Brain pericyte (primary cell): ENCODE measurements around the gene HPCAL1.
"Not testable (repeated sequence)": the region's sequence is repeated elsewhere in the genome, so short reads cannot be mapped to it uniquely, and the experiment has no call there.

ENCODE experiments used
- DNase-seq: peaks from one replicate; pipeline ENCODE4 v3.0.0-alpha.2; 2012; ENCODE audit warnings: low read depth, low spot score

The HPCAL1 gene

DNA sequence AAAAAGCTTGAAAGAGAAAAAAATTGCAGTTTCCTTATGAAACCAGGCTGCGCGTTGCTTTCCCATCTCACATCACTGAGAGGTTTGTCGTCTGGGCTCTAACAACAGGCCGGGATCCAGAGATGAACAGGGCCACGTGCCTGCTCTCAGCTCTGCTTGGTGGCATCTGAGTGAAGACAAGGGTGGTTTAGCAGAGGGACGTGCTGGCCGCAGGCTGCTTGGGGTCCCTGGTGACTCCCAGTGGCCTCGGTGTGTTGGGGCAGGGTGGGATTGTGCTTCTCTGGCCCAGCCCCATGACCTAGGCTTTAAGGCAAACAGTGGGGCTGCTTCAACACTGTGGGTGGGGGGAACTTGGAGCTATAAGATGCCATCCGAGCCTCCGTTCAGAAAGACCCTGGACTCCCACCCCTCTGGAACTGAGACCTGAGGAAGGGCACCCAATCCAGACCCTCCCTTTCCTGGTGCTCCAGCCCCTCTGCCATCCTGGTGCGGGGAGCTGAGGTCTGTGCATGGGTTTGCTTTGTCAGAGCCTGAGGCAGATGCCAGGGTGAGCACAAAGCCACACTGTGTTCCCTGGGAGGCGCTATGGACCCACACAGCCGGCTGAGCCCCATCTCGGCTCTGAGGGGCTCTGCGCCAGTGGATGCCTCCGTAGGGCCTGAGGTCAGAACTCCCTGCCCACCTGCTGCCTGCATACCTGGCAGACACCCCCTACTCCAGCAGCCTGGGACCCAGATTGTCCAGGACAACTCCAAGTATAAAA, 18.4 kb upstream of the HPCAL1 start:
- DNase-seq: no peak

DNA sequence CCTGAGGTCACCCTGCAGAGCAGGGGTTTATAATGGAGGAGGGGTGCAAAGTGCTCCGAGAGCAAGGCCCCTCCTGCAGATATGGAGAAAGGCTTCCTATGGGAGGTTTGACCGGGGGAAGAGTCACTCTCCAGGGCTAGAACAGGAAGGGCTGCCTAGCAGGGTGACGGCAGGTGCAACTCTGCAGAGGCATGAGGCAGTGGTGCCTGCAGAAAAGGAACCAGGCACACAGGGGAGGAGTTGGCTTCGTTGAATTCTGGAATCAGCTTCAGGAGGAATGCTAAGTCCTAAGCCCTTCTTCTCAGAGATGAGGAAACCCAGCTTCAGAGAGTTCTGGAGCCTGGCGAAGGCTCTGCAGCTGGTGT, 17.5 kb upstream of the HPCAL1 start:
- DNase-seq: no peak

DNA sequence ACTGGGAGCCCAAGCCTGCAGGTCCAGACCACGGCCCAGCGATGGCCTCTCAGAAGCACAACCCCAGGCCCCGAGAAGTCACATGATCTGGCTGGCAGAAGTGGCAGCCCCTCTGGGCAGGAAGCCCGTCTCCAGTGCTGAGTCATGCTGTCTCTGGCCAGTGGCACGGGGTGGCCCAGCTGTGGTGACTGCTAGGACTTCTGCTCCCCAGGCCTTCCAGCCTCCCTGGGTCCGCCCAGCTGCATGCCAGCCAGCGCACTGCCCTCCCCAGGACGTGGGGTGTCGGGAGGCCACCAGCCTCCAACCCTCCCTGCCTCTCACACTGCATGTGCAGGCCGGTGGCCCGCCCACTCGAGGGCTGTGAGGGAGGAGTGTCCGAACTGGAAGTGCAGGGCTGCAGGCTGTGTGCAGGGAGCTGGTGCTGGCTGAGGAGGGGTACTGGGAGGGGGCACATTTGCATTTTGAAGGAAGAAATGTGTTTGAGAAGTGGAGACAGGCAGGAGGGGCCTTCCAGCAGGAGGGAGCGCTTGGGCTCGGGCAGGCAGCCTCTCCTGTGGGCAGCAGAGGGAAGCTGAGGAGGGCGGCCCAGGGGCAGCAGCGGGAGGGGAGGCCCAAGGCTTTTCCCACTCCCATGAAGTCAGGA, 17.0 kb upstream of the HPCAL1 start:
- DNase-seq: no peak

DNA sequence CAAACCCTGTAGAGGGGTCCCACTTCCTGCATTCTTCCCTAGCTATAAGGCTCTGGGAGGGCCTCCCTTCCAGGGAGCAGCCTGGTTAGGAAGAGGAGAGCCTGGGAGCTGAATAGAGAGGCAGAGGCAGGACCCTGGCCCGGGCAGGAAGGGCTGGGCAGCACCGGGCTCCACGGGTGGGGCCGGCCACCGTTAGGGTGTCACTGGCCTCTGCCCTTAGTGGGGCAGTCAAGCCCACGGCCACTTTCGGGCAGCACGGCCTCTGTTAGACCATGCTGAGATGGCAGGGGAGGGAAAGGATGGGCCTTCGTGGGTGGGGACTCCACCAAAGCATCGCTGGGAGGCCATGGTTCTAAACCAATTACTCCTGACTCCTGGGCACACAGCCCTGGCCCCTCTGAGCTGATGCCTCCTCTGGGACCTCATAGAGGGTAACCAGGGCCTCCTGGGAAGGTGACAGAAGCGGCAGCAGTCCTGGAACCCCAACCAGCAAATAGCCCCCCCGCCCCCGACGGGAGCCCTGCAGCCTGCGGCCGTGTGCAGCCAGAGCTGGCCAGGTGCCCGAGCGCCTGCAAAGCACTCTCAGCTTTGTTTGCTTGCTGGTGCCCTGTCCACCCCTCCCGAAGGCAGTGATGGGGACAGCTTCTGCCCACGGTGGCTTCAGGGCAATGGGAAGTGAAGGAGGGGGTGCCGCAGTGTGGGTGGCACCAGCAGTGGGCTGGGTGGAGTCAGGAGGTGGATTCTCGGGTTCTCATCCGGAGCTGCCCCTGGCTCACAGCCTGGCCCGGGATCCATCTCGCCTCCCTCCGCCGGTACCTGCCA, 16.3 kb upstream of the HPCAL1 start:
- no peak for DNase-seq

DNA sequence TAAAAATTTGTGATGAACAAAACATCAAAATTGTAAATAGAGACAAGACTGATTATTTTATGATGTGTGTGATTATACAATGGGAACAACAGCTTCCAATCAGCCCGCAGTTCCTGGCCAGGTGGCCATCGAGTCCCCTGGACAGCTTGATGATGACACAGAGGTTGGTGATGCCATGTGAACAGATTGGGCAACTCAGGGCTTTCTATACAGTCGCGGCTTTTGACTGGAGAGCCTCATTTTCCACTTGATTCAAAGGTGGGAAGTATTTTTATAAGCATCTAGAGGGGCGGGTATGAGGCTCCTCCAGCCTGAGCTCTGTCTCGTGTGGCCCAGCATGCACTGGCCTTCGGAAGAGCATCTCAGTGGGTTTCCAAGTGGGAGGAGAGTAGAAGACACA, 14.9 kb upstream of the HPCAL1 start:
- DNase-seq: no peak

DNA sequence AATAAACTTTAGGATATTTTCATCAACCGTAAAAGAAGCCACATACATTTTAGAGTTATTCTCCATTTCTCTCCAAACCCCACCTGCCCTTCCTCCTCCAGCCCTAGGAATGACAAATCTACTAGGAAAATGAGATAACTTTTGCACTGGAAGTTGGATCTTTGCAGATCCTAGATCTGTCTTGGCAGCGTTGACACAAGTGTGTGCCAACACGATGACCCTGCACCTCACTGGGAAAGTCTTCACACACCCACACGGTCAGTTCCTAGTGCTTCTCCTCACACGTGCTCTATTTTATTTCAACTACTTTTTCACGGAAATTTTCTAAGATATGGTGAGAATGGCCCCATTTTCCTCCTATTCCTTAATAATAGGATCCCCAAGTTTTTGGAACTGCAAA, 14.1 kb upstream of the HPCAL1 start:
- DNase-seq: no peak

DNA sequence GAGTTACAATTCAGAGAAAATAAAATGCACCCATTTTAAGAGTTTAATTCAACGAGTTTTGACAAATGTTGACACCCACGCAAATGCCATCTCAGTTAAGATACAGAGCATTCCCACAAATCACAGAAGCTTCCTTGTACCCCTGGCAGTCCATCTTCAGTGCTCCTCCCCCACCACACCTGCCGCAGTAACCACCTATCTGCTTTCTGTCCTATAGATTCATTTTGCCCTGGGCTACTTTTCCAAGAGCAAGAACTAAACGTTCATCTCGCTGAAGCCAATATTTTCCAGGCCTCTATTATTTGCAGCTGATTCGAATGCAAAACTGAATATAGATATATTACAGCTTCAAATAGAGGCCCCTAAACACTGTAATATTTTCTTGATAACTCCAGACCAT, 13.4 kb upstream of the HPCAL1 start:
- no peak for DNase-seq

DNA sequence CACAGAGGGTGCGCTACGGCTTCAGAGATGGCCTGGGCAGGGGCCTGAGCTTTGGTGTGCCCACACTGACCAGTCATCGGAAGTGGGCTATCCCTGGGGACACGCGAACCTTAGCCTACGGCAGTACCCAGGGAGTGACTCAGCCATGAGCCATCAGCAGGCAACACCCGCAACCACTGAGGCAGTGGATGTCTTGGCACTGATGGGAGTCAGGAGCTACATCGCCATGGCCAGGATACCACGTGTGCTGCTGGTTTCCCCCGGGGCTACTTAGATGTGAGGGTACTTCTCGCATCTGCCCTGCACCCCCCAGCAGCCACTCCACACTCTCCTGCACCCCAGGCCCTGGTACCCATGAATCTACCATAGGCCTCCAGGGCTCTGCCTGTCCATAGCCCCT, 12.8 kb upstream of the HPCAL1 start:
- DNase-seq: no peak

DNA sequence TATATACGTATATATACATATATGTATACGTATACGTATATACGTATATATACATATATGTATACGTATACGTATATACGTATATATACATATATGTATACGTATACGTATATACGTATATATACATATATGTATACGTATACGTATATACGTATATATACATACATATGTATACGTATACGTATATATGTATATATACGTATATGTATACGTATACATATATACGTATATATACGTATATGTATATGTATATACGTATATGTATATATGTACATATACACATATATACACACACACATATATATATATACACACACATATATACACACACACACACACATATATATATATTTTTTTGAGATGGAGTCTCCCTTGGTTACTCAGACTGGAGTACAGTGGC, 11.3 kb upstream of the HPCAL1 start:
- not testable (repeated sequence) for DNase-seq

DNA sequence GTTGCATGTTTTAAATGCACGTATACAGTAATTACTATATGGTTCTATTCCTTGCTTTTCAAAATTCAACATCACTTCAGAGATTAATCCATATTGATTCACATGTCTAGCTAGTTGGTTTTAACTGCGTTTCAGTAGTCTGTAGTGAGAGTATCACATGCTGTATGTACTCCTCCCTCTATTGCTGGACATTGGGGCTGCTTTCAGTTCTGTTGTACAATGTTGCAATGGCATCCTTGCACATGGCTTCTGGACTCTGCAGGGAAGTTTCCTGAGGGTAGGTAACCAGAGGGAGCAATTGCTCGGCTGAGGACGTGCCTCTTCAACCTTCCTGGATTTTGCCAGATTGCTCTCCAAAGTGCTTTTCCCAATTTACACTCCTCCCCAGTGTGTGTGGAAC, 10.7 kb upstream of the HPCAL1 start:
- DNase-seq: no peak

DNA sequence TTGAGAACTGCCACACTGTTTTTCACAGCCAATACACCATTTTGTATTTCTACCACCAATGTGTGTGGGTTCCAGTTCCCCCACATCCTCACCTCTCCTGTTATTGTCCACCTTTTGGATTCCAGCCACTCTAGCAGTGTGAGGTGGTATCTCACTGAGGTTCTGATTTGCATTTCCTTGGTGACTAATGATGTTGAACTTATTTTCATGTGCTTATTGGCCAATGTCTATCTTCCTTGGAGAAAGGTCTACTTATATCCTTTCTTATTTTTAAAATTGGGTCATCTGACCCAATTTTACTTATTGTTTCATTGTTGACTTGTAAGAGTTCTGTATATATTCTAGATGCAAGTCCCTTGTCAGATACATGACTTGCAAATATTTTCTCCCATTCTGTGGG, 9.1 kb upstream of the HPCAL1 start:
- DNase-seq: no peak

DNA sequence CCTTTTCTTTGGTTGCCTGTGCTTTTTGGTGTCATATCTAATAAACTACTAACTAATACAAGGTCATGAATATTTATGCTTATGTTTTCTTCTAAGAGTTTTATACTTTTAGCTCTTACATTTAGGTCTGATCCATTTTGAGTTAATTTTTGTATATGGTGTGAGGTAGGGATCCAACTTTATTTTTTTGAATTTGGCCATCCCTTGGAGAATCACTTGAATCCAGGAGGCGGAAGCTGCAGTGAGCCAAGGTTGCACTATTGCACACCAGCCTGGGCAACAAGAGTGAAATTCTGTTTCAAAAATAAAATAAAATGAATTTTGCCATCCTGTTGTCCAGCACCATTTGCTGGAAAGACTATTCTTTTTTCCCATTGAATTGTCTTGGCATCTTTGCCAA, 8.6 kb upstream of the HPCAL1 start:
- DNase-seq: no peak

DNA sequence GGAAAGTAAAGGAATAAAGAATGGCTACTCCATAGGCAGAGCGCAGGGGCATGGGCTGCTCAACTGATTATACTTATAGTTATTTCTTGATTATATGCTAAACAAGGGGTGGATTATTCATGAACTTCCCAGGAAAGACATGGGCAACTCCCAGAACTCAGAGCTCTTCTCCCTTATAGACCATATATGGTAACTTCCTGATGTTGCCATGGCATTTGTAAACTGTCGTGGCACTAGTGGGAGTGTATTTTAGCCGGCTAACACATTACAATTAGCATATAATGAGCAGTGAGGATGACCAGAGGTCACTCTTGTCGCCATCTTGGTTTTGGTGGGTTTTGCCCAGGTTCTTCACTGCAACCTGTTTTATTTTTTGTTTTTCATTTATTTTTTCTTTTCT, 7.1 kb upstream of the HPCAL1 start:
- DNase-seq: not testable (repeated sequence)

DNA sequence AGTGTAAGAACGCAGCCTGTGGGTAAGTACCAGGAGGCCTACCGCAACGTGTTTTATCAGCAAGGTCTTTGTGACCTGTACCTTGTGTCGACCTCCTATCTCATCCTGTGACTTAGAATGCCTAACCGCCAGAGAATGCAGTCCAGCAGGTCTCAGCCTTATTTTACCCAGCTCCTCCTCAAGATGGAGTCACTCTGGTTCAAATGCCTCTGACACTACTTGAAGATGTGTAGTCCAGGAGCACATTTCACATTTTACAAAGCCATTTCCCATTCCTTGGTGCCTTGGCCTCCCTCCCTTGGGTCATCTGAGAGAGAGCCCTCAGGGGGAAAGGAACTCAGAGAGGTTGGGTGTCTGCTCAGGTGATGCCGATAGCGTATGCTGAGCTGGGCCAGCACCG, 6.6 kb upstream of the HPCAL1 start:
- no peak for DNase-seq

DNA sequence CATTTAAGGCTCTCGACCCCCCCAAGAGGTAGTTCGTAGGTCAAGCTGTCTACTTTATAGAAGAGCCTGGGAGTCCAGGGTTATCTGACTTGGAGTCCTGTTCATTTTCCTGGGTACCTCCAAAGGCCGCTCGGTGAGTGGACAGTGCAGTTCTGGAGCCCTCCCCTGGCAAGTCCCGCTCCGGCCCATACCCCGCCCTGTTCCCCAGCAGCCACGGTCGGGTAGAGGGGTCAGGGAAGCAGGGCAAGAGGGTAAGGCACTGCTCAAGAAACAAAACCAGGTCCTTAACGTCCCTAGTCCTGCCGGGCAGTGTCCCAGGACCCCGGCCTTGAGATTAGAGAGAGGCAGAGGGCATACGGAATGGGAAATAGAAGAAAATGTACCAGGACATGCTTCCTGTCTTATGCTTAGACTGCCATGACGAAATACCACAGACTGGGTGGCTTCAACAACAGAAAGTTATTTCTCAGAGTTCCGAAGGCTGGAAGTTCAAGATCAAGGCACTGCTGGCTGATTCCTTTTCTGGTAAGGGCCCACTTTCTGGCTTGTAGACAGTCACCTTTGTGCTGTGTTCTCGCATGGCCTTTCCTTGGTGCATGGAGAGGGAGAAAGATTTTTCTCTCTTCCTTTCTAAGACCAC, 5.4 kb upstream of the HPCAL1 start:
- DNase-seq: no peak

DNA sequence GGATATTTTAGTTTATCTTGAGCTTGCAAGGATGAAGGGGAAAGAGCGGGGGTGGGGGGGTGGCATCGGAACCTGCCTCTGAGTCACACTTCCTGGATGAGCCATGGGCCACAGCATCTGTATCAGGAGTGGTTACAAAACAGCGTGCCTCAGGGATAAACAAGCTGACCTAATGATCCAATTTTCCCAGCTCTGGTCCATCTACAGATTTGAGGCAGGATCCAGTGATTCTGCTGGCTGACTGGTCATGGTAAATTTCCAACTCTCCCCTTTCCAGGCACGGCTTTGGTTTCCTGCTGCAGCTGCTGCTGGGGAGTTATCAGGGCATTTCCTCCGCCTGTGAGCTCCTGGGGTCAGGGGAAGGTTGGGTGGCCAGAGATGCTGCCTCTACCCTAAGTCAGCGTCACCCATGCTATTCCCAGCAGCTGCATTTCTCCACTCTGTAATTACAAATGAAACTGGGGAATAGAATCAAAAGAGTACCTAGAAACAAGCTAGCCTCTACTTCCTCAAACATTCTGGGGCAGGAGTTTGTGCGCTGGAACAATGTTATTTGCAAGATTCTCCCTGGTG, 4.7 kb upstream of the HPCAL1 start:
- DNase-seq: no peak

DNA sequence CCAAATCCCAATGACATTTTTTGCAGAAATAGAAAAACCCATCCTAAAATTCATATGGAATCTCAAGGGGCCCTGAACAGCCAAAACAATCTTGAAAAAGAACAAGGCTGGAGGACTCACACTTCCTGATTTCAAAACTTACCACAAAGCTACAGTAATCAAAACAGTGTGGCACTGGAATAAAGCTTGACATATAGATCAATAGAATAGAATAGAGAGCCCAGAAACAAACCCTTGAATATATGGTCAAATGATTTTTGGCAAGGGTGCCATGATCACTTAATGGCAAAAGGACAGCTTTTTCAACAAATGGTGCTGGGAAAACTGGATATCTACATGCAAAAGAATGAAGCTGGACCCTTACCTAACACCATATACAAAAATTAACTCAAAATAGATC, 3.9 kb upstream of the HPCAL1 start:
- DNase-seq: not testable (repeated sequence)

DNA sequence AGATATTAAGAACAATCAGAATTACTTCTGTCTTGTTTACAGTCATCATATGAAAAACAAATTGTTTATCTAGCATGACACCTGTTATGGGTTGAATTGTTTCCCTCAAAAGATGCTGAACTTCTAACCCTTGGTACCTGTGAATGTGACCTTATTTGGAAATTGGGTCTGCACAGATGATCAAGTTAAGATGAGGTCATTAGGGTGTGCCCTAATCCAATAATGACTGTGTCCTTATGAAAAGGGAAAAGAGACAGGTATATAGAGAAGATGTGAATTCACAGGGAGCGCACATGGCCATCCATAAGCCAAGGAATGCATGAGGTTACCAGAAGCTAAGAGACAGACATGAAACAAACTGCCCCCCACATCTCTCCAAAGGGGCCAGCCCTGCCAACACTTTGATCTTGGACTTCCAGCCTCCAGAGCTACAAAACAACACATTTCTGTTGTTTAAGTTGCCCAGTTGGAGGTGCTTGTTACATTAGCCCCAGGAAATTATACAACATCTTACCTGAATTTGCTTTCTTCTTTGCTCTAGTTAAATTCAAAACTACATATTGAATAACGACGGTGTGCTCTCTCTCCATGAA, 2.3 kb upstream of the HPCAL1 start:
- DNase-seq: no peak

DNA sequence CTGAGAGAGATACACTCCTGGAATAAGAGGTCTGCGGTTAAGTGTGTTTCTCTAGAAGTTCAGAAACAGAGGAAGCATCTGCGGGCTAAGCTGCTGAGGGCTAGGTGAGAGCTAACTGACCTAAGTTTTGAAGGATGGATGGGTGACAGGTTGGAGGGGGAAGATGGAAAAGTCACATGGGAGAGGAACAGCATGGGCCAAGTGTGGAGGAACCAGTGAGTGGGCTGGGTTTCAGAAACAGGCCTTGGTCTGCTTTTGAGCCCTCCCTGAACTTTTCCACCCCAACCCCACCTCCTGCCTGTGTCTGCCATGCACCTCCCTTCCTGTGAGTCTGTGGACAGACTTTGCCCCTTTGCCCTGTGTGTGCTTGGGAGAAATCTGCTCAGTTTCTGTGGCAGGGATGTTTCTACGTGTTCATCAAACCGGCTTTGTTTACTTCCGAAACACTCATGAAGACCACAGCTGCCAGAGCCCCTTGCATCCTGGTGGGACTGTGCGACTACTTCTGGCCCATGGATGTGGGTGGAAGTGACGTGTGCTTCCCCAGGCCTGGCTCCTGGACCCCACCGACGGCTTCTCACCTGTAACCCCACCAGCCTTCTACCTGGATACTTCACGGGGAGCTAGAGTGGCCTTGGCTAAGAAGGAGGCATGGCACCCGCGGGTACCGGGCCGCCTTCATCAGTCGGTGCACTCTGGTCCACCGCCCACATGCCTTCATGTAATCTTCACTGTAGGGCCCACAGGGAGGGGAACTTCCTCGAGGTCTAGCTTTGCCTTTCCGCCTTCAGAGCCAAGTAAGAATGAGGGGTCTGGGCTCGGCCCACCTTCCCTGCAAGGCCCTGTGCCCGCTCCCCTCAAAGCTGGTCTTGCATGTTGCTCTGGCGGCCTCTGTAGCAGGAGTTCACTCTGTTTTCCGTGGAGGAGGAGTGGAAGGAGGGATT, 1.4 kb upstream of the HPCAL1 start:
- no peak for DNase-seq

DNA sequence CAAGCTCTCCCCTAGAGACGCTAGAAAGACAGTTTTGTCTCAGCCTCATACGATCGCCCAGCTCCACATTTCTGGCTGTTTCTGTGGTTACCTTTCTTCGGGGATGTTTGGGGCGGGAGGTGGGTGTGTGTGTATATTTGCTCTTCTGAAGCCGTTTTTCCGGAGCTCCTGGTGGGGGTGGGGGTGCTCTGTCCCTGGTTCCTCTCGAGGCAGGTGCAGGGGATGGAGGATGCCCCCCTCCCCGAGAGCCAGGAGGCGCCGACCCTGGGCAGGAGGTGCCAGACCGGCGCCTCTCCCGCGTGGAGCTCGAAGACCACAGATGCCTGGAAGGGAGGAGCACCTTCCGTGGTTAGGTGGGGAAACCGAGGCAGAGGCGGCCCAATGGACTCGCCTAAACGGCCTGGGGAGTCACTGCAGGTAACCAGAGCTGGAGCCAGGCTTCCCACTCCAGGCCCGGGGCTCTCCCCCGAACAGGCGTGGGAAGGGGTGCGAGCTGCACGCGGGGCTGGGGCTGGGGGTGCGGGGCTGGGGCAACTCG, 694 bp upstream of the HPCAL1 start:
- no peak for DNase-seq
